Fibroblast of villous mesenchyme (primary cell): ENCODE measurements around the gene PWWP2A. TPM values are rescaled to one million over a fixed set of nuclear protein-coding genes. Genes with fewer than 3 reads are reported as not detected.

ENCODE experiments used
- DNase-seq: peaks from one replicate; pipeline ENCODE4 v3.0.0-alpha.2; 2010; ENCODE audit warnings: low read depth
- H3K4me3 ChIP-seq: 2 replicates; pipeline ENCODE4 v1.5.1; 2011; ENCODE audit warnings: low read depth, mild to moderate bottlenecking, low read length
- CTCF ChIP-seq: IDR thresholded peaks from 2 replicates; pipeline ENCODE4 v1.5.1; 2012; ENCODE audit warnings: low read depth, mild to moderate bottlenecking, low read length; ENCODE audit not compliant: insufficient read depth
- total RNA-seq: library from RNA; depleted of rRNA; stranded (reverse); fragments of >200 nt; gene quantifications from 2 replicates; pipeline ENCODE4 v1.2.3, GENCODE V29; 2012

PWWP2A gene
- total RNA-seq, 1 donor, result 25.5 TPM

GRCh38 chr5:160047423-160047822, 71.8 kb downstream of the PWWP2A start:
- no peak for TF ChIP-seq CTCF
- no peak for DNase-seq
- no peak overlapping the region for H3K4me3 ChIP-seq

- no peak for TF ChIP-seq CTCF
- no peak overlapping the region for H3K4me3 ChIP-seq
- peak; percentile 32 for DNase-seq
Observed at GRCh38 chr5:160044967-160045366, 74.3 kb downstream of the PWWP2A start.

- DNase-seq, result no peak
- TF ChIP-seq CTCF, result no peak
- no peak overlapping the region for H3K4me3 ChIP-seq
Observed at GRCh38 chr5:160044391-160044804, 74.9 kb downstream of the PWWP2A start.

- no peak for DNase-seq
- no peak for TF ChIP-seq CTCF
Observed at GRCh38 chr5:160042671-160043070, 76.6 kb downstream of the PWWP2A start.

More at GRCh38 chr5:160042671-160043070, 76.6 kb downstream of the PWWP2A start:
- no peak overlapping the region for H3K4me3 ChIP-seq

Other genes with a start within 250 kb of the PWWP2A start
- under 0.01 and 0.43 TPM in 2 replicates for gene ADRA1B, start 203.0 kb downstream of the PWWP2A start, total RNA-seq
- gene TTC1, start 110.3 kb downstream of the PWWP2A start, total RNA-seq, result 47.7 and 51.0 TPM in 2 replicates
- not detected in 2 replicates for gene FABP6, start 110.1 kb upstream of the PWWP2A start, total RNA-seq
- gene CCNJL, start 193.1 kb upstream of the PWWP2A start, total RNA-seq, result 0.86 and 1.3 TPM in 2 replicates